ENCODE data around the gene PDE4A.
A peak's percentile ranks its signal among the peaks of the same experiment; 100 is the strongest.
"Not testable (repeated sequence)": the region's sequence is repeated elsewhere in the genome, so short reads cannot be mapped to it uniquely, and the experiment has no call there.

The PDE4A gene

GRCh38 chr19:10430505-10431253, 10.3 kb downstream of the PDE4A start:
- DNase-seq: no peak

DNA sequence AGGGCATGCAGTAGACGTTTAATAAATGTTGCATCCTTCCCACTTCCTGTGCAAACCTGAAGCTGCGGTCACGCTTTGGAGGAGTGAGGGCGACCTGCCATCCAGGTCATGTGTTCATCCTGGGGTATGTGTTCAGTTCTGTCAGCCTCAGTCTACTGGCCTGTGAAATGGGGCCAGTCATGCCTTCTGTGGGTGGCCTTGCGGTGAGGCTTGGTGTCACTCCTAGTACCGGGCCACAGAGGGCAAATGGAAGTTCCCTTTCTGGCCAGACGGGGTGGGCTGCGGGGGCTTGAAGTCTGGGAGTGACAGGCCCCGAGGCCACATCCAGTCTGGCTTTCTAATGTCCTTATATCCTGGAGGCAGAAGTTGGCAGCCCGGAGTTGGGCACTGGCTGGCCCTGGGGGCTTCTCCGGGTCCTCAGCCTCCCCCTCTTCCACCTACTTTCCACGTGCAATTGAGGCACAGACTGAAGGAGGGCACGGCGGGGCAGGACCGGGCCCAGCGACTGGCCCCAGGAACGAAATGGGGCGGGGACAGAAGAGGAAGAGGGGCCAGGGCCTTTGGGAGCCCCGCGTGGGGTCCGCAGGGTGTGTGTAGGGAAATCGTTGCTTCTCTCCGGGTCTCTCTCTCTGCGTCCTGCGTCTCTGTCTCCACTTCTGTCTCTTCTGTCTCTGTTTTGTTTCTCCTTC, 11.1 kb downstream of the PDE4A start:
- peak in 1 of 2 experiments; percentile 62 for DNase-seq

DNA sequence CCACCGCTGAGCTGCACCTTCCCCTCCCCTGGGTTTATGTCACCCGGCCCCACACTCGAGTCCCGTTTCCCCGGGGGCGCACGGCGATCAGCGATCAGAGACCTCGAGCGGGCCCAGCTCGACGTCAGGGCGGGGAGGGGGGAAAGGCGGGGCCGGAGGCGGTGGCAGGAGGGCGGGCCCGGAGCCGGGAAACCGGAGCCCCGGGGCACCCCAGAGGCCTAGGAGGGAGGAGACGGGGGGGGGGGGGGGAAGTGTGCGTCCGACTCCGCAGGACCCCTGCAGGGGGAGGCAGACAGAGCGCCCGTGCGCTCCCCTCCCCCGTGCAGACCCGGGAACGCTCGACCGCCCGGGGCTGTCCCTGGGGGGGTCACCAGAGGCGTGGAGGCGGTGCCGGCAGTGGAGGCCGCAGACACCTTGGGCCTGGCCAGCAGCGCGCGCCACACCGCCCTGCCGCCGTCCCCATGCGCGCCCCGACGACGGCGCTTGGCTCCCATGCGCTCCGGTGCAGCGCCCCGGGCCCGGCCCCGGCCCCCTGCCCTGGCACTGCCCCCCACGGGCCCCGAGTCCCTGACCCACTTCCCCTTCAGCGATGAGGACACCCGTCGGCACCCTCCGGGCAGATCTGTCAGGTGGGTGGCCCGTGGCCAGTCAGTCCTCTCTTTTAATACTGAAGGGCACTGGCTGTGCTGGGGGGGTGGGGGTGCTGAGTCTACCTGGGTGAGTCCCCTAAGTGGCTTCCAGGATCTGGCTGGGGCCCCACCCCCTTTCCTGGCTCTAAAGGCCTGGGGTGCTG, 11.8 kb downstream of the PDE4A start:
- peak; percentile 63 to 70 for DNase-seq

GRCh38 chr19:10432736-10433130, 12.4 kb downstream of the PDE4A start:
- no peak for DNase-seq

DNA sequence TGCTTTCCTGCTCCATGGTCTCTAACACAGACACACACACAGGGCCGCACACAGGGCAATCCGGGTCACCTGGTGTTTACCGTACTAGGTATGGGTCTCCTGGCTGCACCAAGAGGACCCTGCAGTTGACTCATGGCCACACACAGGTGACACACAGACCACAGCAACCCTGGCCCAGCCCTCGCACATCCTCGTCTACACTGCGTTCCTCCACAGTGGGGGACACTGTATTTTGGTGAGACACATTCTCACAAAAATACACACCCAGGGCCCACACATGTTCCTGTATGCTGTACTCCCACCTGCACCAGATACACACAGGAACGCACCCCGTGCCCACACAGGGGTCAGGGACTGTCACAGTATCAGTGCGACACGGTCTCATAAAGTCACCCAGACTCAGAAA, 12.8 kb downstream of the PDE4A start:
- DNase-seq: no peak

DNA sequence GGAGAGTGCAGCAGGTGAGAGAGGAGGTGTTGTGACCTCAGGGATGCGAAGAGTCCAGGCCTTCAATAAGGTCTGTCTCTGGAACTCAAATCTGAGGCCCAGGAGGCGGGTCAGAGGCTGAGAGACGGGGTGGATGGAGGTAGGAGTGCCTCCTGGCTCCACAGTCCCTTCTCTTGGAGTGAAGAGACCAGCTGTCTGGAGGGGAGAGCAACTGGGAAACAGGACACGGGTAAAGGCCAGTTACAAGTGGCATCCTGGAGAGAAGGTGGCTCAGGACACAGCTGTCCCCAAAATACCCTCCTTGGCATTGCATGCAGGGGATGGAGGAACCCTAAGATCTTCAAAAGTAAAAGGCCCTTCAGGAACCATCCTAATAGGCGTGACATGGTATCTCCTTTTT, 19.2 kb downstream of the PDE4A start:
- no peak for DNase-seq

GRCh38 chr19:10442698-10443097, 22.4 kb downstream of the PDE4A start:
- no peak for DNase-seq

DNA sequence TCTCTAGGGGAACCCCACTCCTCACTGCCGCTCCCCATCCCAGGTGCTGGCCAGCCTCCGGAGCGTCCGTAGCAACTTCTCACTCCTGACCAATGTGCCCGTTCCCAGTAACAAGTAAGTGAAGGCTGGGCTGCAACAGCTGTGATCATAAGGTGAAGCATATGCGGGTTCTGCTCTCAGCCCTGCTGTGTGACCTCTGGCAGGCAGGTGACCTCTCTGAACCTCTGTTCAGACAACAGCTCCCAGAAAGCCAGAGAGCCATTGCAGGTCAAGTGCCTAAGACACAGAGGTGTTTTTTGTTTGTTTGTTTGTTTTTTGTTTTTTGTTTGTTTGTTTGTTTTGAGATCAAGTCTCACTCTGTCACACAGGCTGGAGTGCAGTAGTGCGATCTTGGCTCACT, 28.7 kb downstream of the PDE4A start:
- DNase-seq: no peak

DNA sequence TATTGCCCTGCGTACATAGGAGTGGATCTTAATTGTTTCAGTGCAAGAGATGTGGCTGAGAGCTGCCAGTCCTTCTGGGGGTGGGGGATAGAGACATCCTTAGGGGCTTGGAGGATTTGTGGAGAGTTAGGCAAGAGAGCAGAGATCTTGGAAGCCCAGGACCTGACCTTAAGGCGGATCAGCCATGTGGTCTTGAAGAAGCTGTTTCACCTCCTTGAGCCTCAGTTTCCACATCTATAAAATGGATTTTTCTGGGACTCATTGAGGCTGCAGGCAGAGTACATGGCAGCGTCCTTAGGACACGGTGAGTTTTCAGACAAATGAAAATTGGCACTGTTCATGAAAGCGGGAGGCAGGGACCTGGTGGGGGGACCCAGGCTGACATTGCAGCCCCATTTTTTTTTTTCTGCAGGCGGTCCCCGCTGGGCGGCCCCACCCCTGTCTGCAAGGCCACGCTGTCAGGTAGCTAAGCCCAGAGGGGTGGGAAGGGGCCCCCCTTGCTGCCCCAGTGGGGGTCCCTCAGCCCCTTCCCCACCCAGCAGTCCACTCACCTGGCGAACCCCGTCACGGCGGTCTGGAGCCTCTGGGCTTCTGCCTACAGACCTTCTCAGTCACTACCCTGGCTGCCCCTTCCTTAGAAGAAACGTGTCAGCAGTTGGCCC, 30.0 kb downstream of the PDE4A start:
- DNase-seq: no peak

GRCh38 chr19:10450853-10451609, 30.7 kb downstream of the PDE4A start:
- no peak for DNase-seq

DNA sequence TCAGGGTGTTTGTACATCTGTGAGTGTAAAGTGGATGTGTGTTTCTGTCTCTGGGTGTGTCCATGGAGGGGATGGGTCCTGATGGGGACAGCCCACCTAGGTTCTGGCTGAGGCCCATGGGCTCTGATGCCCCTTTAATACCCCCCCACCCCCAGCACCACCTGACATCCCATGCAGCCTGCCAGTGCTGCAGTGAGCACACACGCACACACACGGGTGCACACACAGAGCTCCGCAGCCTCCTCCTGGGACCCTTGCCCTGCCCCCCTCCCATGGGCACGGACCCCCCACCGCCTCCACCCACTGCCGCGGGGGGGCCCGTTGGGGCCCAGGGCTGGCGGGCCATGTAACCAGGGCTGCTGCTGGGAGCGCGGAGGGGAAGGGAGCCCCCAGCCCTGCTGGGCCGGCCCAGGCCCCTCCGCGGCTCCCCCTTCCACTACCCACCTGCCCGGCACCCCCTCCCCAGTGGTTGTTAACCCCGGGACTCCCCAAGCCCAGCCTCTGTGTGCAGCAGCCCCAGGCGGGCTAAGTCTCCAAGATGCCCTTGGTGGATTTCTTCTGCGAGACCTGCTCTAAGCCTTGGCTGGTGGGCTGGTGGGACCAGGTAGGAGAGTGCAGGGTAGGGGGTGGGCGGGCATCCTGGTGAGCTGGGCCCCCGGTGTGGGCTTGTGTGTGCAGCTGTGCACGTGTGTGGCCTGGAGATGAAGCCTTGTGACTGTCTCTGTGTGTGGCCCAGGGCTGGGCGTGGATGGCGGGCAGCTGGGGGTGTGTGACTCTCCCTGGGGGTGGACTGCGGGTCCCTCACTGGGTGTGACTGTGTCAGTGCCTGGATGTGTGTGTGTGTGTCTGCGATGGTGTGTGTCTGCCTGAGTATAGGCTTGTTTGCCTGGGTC, 32.6 kb downstream of the PDE4A start:
- no peak for DNase-seq

GRCh38 chr19:10453852-10454251, 33.5 kb downstream of the PDE4A start:
- no peak for DNase-seq

- no peak for DNase-seq
Measured at GRCh38 chr19:10454267-10454666, 33.9 kb downstream of the PDE4A start.

DNA sequence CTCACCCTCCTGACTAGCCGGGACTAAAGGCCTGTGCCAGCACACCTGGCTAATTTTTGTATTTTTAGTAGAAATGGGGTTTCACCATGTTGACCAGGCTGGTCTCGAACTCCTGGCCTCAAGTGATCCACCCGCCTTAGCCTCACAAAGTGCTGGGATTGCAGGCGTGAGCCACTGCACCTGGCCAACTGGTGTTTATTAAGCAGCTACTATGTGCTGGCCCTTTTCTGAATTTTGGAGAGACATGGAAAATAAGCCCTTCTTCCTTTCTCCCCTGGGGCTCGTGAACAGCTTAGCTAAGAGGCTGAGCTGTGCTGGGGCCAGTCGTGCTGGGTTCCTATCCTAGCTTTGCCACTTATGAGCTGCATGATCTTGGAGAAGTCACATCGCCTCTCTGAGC, 38.4 kb downstream of the PDE4A start:
- DNase-seq: not testable (repeated sequence)

- DNase-seq: no peak
Measured at GRCh38 chr19:10460714-10461046, 40.3 kb downstream of the PDE4A start.

DNA sequence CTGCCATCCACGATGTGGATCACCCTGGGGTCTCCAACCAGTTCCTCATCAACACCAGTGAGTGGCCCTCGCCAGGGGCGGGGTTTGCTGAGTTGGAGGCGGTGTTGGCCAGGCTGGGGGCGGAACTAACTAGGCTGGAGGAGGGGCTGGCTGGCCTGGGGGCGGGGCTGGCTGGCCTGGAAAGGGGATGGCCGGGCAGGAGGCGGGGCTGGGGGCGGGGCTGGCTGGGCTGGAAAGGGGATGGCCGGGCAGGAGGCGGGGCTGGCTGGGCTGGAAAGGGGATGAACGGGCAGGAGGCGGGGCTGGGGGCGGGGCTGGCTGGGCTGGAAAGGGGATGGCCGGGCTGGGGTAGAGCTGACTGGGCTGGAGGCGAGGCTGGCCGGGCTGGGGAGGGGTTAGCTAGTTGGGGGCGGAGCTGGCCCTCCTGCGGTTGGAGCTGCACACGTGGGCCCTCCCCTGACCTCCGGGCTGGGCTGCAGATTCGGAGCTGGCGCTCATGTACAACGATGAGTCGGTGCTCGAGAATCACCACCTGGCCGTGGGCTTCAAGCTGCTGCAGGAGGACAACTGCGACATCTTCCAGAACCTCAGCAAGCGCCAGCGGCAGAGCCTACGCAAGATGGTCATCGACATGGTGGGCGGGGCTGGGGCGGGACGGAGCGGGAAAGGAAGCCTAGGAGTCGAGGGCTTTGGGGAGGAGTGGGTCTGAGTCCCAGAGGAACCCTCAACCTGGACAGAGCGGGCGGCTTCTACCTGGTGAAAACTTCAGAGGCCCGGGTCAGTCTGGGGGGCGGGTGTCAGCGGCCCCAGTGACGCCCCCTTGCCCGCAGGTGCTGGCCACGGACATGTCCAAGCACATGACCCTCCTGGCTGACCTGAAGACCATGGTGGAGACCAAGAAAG, 41.0 kb downstream of the PDE4A start:
- peak; percentile 89 to 93 for DNase-seq

- DNase-seq: not testable (repeated sequence)
Measured at GRCh38 chr19:10462042-10462441, 41.7 kb downstream of the PDE4A start.

DNA sequence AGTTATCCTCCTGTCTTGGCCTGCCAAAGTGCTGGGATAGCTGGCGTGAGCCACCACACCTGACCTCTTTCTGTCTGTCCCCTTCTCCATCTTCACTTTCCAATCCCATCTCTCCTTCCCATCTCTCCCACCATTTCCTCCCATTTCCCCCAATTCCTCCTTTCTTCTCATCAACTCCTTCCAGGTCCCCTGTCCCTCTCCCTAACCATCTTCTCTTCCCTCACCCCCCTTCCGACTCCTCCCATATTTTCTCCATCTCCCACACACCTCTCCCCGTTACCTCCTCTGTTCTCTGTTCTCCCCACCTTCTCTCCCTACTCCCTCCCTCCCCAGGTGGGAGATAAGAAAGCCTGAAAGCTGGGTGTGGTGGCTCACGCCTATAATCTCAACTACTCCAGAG, 42.2 kb downstream of the PDE4A start:
- no peak for DNase-seq

DNA sequence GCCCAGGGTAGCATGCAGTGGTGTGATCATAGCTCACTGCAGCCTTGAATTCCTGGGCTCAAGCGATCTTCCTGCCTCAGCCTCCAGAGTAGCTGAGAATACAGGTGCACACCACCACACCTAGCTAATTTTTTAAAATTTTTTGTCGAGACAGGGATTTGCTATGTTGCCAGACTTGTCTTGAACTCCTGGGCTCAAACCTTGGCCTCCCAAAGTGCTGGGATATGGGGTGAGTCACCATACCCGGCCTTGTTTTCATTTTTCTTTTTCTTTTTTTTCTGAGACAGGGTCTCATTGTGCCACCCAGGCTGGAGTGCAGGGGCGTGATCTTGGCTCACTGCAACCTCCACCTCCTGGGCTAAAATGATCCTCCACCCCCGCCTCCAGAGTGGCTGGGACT, 44.1 kb downstream of the PDE4A start:
- DNase-seq: no peak

DNA sequence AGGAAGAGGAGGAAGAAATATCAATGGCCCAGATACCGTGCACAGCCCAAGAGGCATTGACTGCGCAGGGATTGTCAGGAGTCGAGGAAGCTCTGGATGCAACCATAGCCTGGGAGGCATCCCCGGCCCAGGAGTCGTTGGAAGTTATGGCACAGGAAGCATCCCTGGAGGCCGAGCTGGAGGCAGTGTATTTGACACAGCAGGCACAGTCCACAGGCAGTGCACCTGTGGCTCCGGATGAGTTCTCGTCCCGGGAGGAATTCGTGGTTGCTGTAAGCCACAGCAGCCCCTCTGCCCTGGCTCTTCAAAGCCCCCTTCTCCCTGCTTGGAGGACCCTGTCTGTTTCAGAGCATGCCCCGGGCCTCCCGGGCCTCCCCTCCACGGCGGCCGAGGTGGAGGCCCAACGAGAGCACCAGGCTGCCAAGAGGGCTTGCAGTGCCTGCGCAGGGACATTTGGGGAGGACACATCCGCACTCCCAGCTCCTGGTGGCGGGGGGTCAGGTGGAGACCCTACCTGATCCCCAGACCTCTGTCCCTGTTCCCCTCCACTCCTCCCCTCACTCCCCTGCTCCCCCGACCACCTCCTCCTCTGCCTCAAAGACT, 46.9 kb downstream of the PDE4A start:
- DNase-seq: no peak

Measured in activated CD4-positive, alpha-beta T cell treated with anti-CD3 and anti-CD28 coated beads, Interleukin-2, amount 50 U/mL, for 48 hours (primary cell).